ENCODE measurements around the gene NFS1. TPM values are rescaled to one million over a fixed set of nuclear protein-coding genes. Genes with fewer than 3 reads are reported as not detected.
A peak's percentile ranks its signal among the peaks of the same experiment; 100 is the strongest.

The NFS1 gene
- total and polyA plus RNA-seq, 3 donors from 2014 or later: 84.1 to 90.6 (median 86.6) TPM

GRCh38 chr20:35662551-35662950 is 36.6 kb downstream of the NFS1 start:
- peaks cover 16% of the 10 kb centered on the region for H3K4me1 ChIP-seq
- no peak for TF ChIP-seq CTCF (IDR thresholded peaks at IDR 0.05)
- TF ChIP-seq POLR2A (IDR thresholded peaks at IDR 0.05): no peak
- no peak overlapping the region for H3K4me3 ChIP-seq
- no peaks in the 10 kb centered on the region for H3K27me3 ChIP-seq
- no peaks in the 10 kb centered on the region for H3K36me3 ChIP-seq (ENCODE audit: low read depth, missing control alignments)
- H3K27ac ChIP-seq: peak overlapping the region in 1 of 2 donors; percentile 97
- 25 to 33% methylated on average over 2 of the region's 2 CpGs for WGBS, 2 donors
- DNase-seq: no peak
- H3K9me3 ChIP-seq: no peaks in the 10 kb centered on the region
- intact Hi-C loops (cut with DNase I; ENCODE audit: low total_unique reads): no loop called here

GRCh38 chr20:35661908-35662307 is 37.2 kb downstream of the NFS1 start:
- Histone ChIP-seq H3K27me3 (no peaks in the 10 kb centered on the region), H3K4me3 (no peak overlapping the region), H3K9me3 (no peaks in the 10 kb centered on the region), H3K36me3 (ENCODE audit: low read depth, missing control alignments) (no peaks in the 10 kb centered on the region), H3K27ac (peak overlapping the region in 1 of 2 donors; percentile 31), H3K4me1 (peaks cover 16% of the 10 kb centered on the region)
- TF ChIP-seq CTCF (IDR thresholded peaks at IDR 0.05) (no peak), POLR2A (IDR thresholded peaks at IDR 0.05) (no peak)
- 24 to 26% methylated on average over 3 of the region's 3 CpGs for WGBS, 2 donors
- intact Hi-C loops (cut with DNase I; ENCODE audit: low total_unique reads): no loop called here
- no peak for DNase-seq

DNA sequence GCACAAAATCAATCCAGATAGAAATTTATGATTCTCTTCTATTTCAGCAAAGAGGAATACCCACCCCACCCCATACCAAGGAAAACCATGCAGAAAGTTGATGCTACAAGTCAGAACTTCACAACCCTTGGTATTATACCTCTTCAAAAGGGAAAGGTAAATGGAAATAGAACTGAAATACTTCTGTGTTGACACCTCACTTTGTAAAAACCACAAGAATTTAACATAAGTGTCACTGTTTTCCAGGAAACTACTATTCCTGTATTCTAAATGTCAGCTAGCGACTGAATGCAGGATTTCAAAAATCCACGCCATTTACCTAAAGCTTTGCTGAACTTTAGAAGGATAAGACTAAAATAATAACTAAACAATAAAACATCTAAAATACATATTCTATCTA is 38.1 kb downstream of the NFS1 start:
- Histone ChIP-seq H3K9me3 (no peaks in the 10 kb centered on the region), H3K4me3 (no peak overlapping the region), H3K36me3 (ENCODE audit: low read depth, missing control alignments) (no peaks in the 10 kb centered on the region), H3K4me1 (peaks cover 16% of the 10 kb centered on the region), H3K27me3 (no peaks in the 10 kb centered on the region), H3K27ac (no peak overlapping the region)
- intact Hi-C loops (cut with DNase I; ENCODE audit: low total_unique reads): no loop called here
- WGBS, 2 donors: 75% methylated on average over 2 of the region's 2 CpGs
- DNase-seq: no peak
- no peak for TF ChIP-seq CTCF (IDR thresholded peaks at IDR 0.05)
- TF ChIP-seq POLR2A (IDR thresholded peaks at IDR 0.05): no peak

- no peak for TF ChIP-seq POLR2A (IDR thresholded peaks at IDR 0.05)
- Histone ChIP-seq H3K27me3 (no peaks in the 10 kb centered on the region), H3K9me3 (no peaks in the 10 kb centered on the region), H3K4me1 (peaks cover 16% of the 10 kb centered on the region), H3K36me3 (ENCODE audit: low read depth, missing control alignments) (no peaks in the 10 kb centered on the region), H3K4me3 (no peak overlapping the region), H3K27ac (no peak overlapping the region)
- WGBS, 2 donors: 76 to 89% methylated on average over 10 of the region's 10 CpGs
- intact Hi-C loops (cut with DNase I; ENCODE audit: low total_unique reads): no loop called here
- DNase-seq: no peak
These were observed 38.8 kb downstream of the NFS1 start for GRCh38 chr20:35660122-35660937.

DNA sequence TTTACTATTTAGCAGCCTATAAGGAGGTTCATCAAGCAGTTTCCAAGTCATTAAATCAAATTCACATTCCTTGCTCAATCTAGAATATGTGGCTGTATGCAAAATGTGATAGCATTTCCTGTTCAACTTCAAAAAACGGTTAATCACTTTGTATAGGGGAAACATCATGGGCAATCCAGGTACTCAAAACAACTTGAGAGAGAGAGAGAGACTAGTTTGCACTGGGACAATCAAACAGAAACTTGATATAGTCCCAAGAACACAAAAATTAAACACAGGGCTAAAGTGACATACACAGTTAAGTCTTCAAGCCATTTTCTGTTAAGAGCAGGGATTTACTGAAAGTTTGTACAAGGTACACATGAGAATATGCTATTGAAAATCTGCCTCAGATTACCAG is 41.9 kb downstream of the NFS1 start:
- H3K27ac ChIP-seq: no peak overlapping the region
- intact Hi-C loops (cut with DNase I; ENCODE audit: low total_unique reads): no loop called here

More for the DNA sequence above, 41.9 kb downstream of the NFS1 start:
- no peaks in the 10 kb centered on the region for H3K9me3 ChIP-seq
- TF ChIP-seq POLR2A (IDR thresholded peaks at IDR 0.05): no peak
- no peak for TF ChIP-seq CTCF (IDR thresholded peaks at IDR 0.05)
- peaks cover 16% of the 10 kb centered on the region for H3K4me1 ChIP-seq
- no peaks in the 10 kb centered on the region for H3K36me3 ChIP-seq (ENCODE audit: low read depth, missing control alignments)
- WGBS, 2 donors: 36 to 39% methylated on average over 1 of the region's 1 CpG
- no peaks in the 10 kb centered on the region for H3K27me3 ChIP-seq
- no peak for DNase-seq
- H3K4me3 ChIP-seq: no peak overlapping the region
